ENCODE measurements around the gene SHISAL2A.
A peak's percentile ranks its signal among the peaks of the same experiment; 100 is the strongest.
"Not testable (repeated sequence)": the region's sequence is repeated elsewhere in the genome, so short reads cannot be mapped to it uniquely, and the experiment has no call there.

Gene SHISAL2A

GRCh38 chr1:52686261-52686751 lies 53.3 kb downstream of the SHISAL2A start:
- H3K9me3 ChIP-seq; H3K4me1 ChIP-seq; H3K4me3 ChIP-seq (ENCODE audit: low read depth, low read length); H3K27me3 ChIP-seq: not testable (repeated sequence)
- H3K36me3 ChIP-seq, result peaks cover 17% of the 10 kb centered on the region
- TF ChIP-seq, protein P1, sequence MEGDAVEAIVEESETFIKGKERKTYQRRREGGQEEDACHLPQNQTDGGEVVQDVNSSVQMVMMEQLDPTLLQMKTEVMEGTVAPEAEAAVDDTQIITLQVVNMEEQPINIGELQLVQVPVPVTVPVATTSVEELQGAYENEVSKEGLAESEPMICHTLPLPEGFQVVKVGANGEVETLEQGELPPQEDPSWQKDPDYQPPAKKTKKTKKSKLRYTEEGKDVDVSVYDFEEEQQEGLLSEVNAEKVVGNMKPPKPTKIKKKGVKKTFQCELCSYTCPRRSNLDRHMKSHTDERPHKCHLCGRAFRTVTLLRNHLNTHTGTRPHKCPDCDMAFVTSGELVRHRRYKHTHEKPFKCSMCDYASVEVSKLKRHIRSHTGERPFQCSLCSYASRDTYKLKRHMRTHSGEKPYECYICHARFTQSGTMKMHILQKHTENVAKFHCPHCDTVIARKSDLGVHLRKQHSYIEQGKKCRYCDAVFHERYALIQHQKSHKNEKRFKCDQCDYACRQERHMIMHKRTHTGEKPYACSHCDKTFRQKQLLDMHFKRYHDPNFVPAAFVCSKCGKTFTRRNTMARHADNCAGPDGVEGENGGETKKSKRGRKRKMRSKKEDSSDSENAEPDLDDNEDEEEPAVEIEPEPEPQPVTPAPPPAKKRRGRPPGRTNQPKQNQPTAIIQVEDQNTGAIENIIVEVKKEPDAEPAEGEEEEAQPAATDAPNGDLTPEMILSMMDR (IDR thresholded peaks at IDR 0.05; ENCODE audit: low read depth, low read length), result peak; percentile 64
- DNase-seq, result peak; percentile 65

- no peaks in the 10 kb centered on the region for H3K4me1 ChIP-seq
- no peaks in the 10 kb centered on the region for H3K27me3 ChIP-seq
- DNase-seq, result no peak
- no peaks in the 10 kb centered on the region for H3K9me3 ChIP-seq
- TF ChIP-seq, protein P1 (IDR thresholded peaks at IDR 0.05; ENCODE audit: low read depth, low read length), result no peak
- peaks cover 18% of the 10 kb centered on the region for H3K36me3 ChIP-seq
- H3K4me3 ChIP-seq (ENCODE audit: low read depth, low read length), result no peak overlapping the region
Observed at GRCh38 chr1:52686830-52687229, 53.9 kb downstream of the SHISAL2A start.

DNA sequence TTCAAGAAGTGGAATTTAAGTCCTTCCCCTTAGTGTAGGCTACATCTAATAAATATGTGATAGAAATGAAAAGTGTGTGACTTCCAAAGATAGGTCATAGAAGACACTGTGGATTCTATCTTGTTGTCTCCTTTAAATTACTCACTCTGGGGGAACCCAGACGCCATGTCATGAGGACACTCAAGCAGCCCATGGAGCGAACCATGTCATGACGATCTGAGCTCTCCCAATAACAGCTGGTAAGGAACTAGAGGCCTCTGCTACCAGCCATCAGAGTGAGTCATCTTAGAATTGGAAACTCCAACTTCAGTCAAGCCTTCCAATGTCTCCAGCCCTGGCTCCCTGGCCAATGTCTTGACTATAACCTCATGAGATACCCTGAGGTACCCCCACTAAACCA lies 58.9 kb downstream of the SHISAL2A start:
- no peaks in the 10 kb centered on the region for H3K4me1 ChIP-seq
- DNase-seq, result no peak
- TF ChIP-seq, protein P1 (IDR thresholded peaks at IDR 0.05; ENCODE audit: low read depth, low read length), result no peak

GRCh38 chr1:52692697-52693096 lies 59.7 kb downstream of the SHISAL2A start:
- no peak for DNase-seq
- H3K4me1 ChIP-seq, result no peaks in the 10 kb centered on the region
- TF ChIP-seq, protein P1 (IDR thresholded peaks at IDR 0.05; ENCODE audit: low read depth, low read length), result no peak
- H3K9me3 ChIP-seq, result no peaks in the 10 kb centered on the region
- no peak overlapping the region for H3K4me3 ChIP-seq (ENCODE audit: low read depth, low read length)
- H3K27me3 ChIP-seq, result no peaks in the 10 kb centered on the region
- peaks cover 13% of the 10 kb centered on the region for H3K36me3 ChIP-seq

More for the DNA sequence above, 58.9 kb downstream of the SHISAL2A start:
- no peaks in the 10 kb centered on the region for H3K9me3 ChIP-seq
- H3K36me3 ChIP-seq, result peaks cover 14% of the 10 kb centered on the region
- H3K4me3 ChIP-seq (ENCODE audit: low read depth, low read length), result no peak overlapping the region
- H3K27me3 ChIP-seq, result no peaks in the 10 kb centered on the region

- peaks cover 13% of the 10 kb centered on the region for H3K36me3 ChIP-seq
- not testable (repeated sequence) for H3K27me3 ChIP-seq; H3K4me3 ChIP-seq (ENCODE audit: low read depth, low read length); H3K4me1 ChIP-seq; H3K9me3 ChIP-seq; DNase-seq
Observed at GRCh38 chr1:52693351-52693750, 60.4 kb downstream of the SHISAL2A start.

- TF ChIP-seq, protein P1 (IDR thresholded peaks at IDR 0.05; ENCODE audit: low read depth, low read length), result no peak
- Histone ChIP-seq H3K36me3 (peaks cover 13% of the 10 kb centered on the region), H3K4me3 (ENCODE audit: low read depth, low read length) (no peak overlapping the region), H3K27me3 (no peaks in the 10 kb centered on the region), H3K4me1 (no peaks in the 10 kb centered on the region), H3K9me3 (no peaks in the 10 kb centered on the region)
- DNase-seq, result no peak
Observed at GRCh38 chr1:52693843-52694242, 60.9 kb downstream of the SHISAL2A start.

- H3K4me3 ChIP-seq (ENCODE audit: low read depth, low read length), result no peak overlapping the region
- peaks cover 9% of the 10 kb centered on the region for H3K36me3 ChIP-seq
- TF ChIP-seq, protein P1 (IDR thresholded peaks at IDR 0.05; ENCODE audit: low read depth, low read length), result no peak
- H3K4me1 ChIP-seq, result no peaks in the 10 kb centered on the region
- no peaks in the 10 kb centered on the region for H3K9me3 ChIP-seq
- H3K27me3 ChIP-seq, result no peaks in the 10 kb centered on the region
- DNase-seq, result no peak
Observed at GRCh38 chr1:52695627-52696026, 62.7 kb downstream of the SHISAL2A start.
